ENCODE results near the gene TNK2.

DNA sequence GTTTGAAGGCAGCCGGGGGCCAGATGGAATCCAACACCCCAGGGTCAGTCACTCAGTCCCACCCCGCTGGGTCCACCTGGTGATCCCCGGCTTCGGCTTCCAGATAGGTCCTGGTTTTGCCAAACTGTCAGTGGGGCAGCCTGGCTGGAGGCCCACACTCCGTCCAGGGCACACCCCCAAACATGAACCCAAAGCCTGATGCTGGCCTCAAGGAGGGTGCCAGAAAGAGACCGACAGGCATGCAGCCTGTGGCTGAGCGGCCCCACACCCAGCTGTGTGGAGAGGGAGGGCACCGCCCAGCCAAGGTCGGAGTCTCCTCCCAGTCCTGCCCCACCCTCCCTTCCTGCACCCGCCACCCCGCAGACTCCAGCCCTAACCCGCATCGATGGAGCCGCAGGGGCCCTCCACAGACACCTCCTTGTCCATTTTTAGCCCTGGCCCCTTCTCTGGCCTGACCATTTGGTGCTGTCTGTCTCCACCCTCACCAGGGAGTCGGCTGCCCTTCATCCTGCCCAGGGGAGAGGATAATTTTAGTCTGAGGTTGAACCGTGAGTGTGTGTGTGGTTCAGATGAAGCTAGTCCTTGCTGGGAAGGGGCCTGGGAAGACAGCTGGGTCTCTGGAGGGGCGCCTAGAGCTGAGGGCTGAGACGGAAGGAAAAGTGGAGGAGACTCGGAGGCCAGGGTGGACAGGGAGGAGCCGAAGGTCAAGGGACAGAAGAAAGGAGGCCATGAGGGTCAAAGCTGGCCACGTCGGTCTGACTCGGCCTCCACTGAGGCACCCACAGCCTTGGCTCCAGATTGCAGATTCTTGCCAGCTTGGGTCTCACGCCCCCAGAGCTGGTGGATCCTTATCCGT, 23.1 kb downstream of the TNK2 start:
- TF ChIP-seq, protein P1, sequence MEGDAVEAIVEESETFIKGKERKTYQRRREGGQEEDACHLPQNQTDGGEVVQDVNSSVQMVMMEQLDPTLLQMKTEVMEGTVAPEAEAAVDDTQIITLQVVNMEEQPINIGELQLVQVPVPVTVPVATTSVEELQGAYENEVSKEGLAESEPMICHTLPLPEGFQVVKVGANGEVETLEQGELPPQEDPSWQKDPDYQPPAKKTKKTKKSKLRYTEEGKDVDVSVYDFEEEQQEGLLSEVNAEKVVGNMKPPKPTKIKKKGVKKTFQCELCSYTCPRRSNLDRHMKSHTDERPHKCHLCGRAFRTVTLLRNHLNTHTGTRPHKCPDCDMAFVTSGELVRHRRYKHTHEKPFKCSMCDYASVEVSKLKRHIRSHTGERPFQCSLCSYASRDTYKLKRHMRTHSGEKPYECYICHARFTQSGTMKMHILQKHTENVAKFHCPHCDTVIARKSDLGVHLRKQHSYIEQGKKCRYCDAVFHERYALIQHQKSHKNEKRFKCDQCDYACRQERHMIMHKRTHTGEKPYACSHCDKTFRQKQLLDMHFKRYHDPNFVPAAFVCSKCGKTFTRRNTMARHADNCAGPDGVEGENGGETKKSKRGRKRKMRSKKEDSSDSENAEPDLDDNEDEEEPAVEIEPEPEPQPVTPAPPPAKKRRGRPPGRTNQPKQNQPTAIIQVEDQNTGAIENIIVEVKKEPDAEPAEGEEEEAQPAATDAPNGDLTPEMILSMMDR (IDR thresholded peaks at IDR 0.05) = no peak
- no peak for TF ChIP-seq POLR2A (IDR thresholded peaks at IDR 0.05)
